Measurements from ENCODE around the gene FUT8. TPM values are rescaled to one million over a fixed set of nuclear protein-coding genes. Genes with fewer than 3 reads are reported as not detected.

FUT8 gene
- polyA plus RNA-seq, 1 of the 3 experiments (the other 2 are of a cell fraction), result 31.7 TPM

- Histone ChIP-seq H3K9me3 (no peaks in the 10 kb centered on the region), H3K4me3 (ENCODE audit: low read depth in 2 of 2, low read length in 1 of 2) (no peak overlapping the region), H3F3A (replicated peaks; ENCODE audit: insufficient read depth) (no peaks in the 10 kb centered on the region), H3K9me2 (no peaks in the 10 kb centered on the region), H3K36me3 (replicated peaks in 1 of 2; ENCODE audit: control insufficient read depth in 1 of 2, insufficient read depth in 2 of 2, low read length in 1 of 2) (peaks cover 0 to 12% of the 10 kb centered on the region in 2 experiments), H3K4me1 (ENCODE audit: control insufficient read depth in 1 of 2, insufficient read depth in 2 of 2, low read depth in 1 of 2, low read length in 1 of 2) (no peaks in the 10 kb centered on the region), H3K9ac (no peak overlapping the region), H4K20me1 (ENCODE audit: insufficient read depth) (no peaks in the 10 kb centered on the region), H3K79me2 (ENCODE audit: insufficient read depth) (peaks cover 91% of the 10 kb centered on the region), H3K27ac (ENCODE audit: low read depth in 2 of 2, low read length in 1 of 2) (no peak overlapping the region), H3K27me3 (ENCODE audit: insufficient read depth) (no peaks in the 10 kb centered on the region), H2AFZ (ENCODE audit: low read depth) (no peak overlapping the region), H3K4me2 (no peak overlapping the region)
- DNase-seq, result no peak
- ChIA-PET CTCF (interaction anchor here (0.9 kb wide), 1 partner anchor 9 kb away, joined by 3 read pairs; no protein-coding TSS in a partner anchor), POLR2A (no interaction called here)
- no peak for TF ChIP-seq FOSL2 (IDR thresholded peaks at IDR 0.05; ENCODE audit: borderline replicate concordance, low read depth)
- no peak for TF ChIP-seq GABPA (IDR thresholded peaks at IDR 0.05; ENCODE audit: low read depth)
- 92% methylated on average over 4 of the region's 4 CpGs for WGBS (ENCODE audit: low lambda C conversion rate)
Observed at GRCh38 chr14:65483647-65484046, 71.1 kb downstream of the FUT8 start.

- no peaks in the 10 kb centered on the region for H3K27me3 ChIP-seq (ENCODE audit: insufficient read depth)
- peaks cover 4% of the 10 kb centered on the region for H3F3A ChIP-seq (replicated peaks; ENCODE audit: insufficient read depth)
- no peaks in the 10 kb centered on the region for H4K20me1 ChIP-seq (ENCODE audit: insufficient read depth)
- no peak overlapping the region for H3K27ac ChIP-seq (ENCODE audit: low read depth in 2 of 2, low read length in 1 of 2)
- H3K9me3 ChIP-seq, result no peaks in the 10 kb centered on the region
- no peak overlapping the region for H3K4me2 ChIP-seq
- no peak for TF ChIP-seq RAD21 (IDR thresholded peaks at IDR 0.05; ENCODE audit: low read length)
- TF ChIP-seq GATA2 (CRISPR knock-in tag; IDR thresholded peaks at IDR 0.05), result no peak
- no peak for TF ChIP-seq EP300 (IDR thresholded peaks at IDR 0.05; ENCODE audit: borderline replicate concordance in 1 of 2, low read depth in 1 of 2, low read length in 1 of 2)
- TF ChIP-seq FOXJ3 (CRISPR knock-in tag; IDR thresholded peaks at IDR 0.05), result no peak
- TF ChIP-seq JUND (IDR thresholded peaks at IDR 0.05), result no peak
- no peak for TF ChIP-seq TEAD4 (IDR thresholded peaks at IDR 0.05; ENCODE audit: borderline replicate concordance, insufficient read depth)
- no peak for TF ChIP-seq FOXM1 (IDR thresholded peaks at IDR 0.05; ENCODE audit: low read depth)
- H3K9ac ChIP-seq, result no peak overlapping the region
- DNase-seq, result no peak
- H3K4me3 ChIP-seq (ENCODE audit: low read depth in 2 of 2, low read length in 1 of 2), result no peak overlapping the region
- peaks cover 95% of the 10 kb centered on the region for H3K79me2 ChIP-seq (ENCODE audit: insufficient read depth)
- ChIA-PET CTCF (interaction anchor here (0.8 to 1.2 kb wide), 3 partner anchors 8 to 474 kb away, joined by 3 to 4 read pairs (median 3); no protein-coding TSS in a partner anchor), POLR2A (no interaction called here)
- no peak overlapping the region for H2AFZ ChIP-seq (ENCODE audit: low read depth)
- H3K9me2 ChIP-seq, result no peaks in the 10 kb centered on the region
- 98% methylated on average over 3 of the region's 3 CpGs for WGBS (ENCODE audit: low lambda C conversion rate)
- no peaks in the 10 kb centered on the region; a peak in 1 of 4 replicates for H3K4me1 ChIP-seq (ENCODE audit: control insufficient read depth in 1 of 2, insufficient read depth in 2 of 2, low read depth in 1 of 2, low read length in 1 of 2)
- H3K36me3 ChIP-seq (replicated peaks in 1 of 2; ENCODE audit: control insufficient read depth in 1 of 2, insufficient read depth in 2 of 2, low read length in 1 of 2), result peaks cover 0 to 11% of the 10 kb centered on the region in 2 experiments
Observed at GRCh38 chr14:65485516-65485915, 73.0 kb downstream of the FUT8 start.

- Histone ChIP-seq H2AFZ (ENCODE audit: low read depth) (no peak overlapping the region), H3K27me3 (ENCODE audit: insufficient read depth) (no peaks in the 10 kb centered on the region), H3F3A (replicated peaks; ENCODE audit: insufficient read depth) (peaks cover 4% of the 10 kb centered on the region), H3K27ac (ENCODE audit: low read depth in 2 of 2, low read length in 1 of 2) (no peak overlapping the region), H3K36me3 (replicated peaks in 1 of 2; ENCODE audit: control insufficient read depth in 1 of 2, insufficient read depth in 2 of 2, low read length in 1 of 2) (peaks cover 0 to 5% of the 10 kb centered on the region in 2 experiments), H3K4me2 (no peak overlapping the region), H4K20me1 (ENCODE audit: insufficient read depth) (no peaks in the 10 kb centered on the region; the same call in 1 of the 2 replicates), H3K79me2 (ENCODE audit: insufficient read depth) (peaks cover 89% of the 10 kb centered on the region), H3K4me3 (ENCODE audit: low read depth in 2 of 2, low read length in 1 of 2) (no peak overlapping the region), H3K9ac (no peak overlapping the region), H3K4me1 (ENCODE audit: control insufficient read depth in 1 of 2, insufficient read depth in 2 of 2, low read depth in 1 of 2, low read length in 1 of 2) (no peaks in the 10 kb centered on the region; a peak in 1 of 4 replicates), H3K9me2 (no peaks in the 10 kb centered on the region), H3K9me3 (no peaks in the 10 kb centered on the region)
- no peak for DNase-seq
- ChIA-PET CTCF (interaction anchor here (0.7 to 1.6 kb wide), 4 partner anchors 10 to 336 kb away, joined by 3 to 6 read pairs (median 3); no protein-coding TSS in a partner anchor), POLR2A (no interaction called here)
- TF ChIP-seq JUND (IDR thresholded peaks at IDR 0.05) (no peak), RFX5 (IDR thresholded peaks at IDR 0.05; ENCODE audit: low read length) (no peak)
Observed at GRCh38 chr14:65486863-65487262, 74.3 kb downstream of the FUT8 start.
